Femur (tissue), 1 donor: ENCODE results near the gene TMEM120B.
A peak's percentile ranks its signal among the peaks of the same experiment; 100 is the strongest.
"Not testable (repeated sequence)": the region's sequence is repeated elsewhere in the genome, so short reads cannot be mapped to it uniquely, and the experiment has no call there.

Experiments
- DNase-seq: peaks from one replicate; pipeline ENCODE4 v3.0.0-alpha.2; 2017

Gene TMEM120B

GRCh38 chr12:121776190-121777098 is 63.9 kb downstream of the TMEM120B start:
- DNase-seq = peak; percentile 75

GRCh38 chr12:121778567-121779421 is 66.2 kb downstream of the TMEM120B start:
- DNase-seq = no peak

DNA sequence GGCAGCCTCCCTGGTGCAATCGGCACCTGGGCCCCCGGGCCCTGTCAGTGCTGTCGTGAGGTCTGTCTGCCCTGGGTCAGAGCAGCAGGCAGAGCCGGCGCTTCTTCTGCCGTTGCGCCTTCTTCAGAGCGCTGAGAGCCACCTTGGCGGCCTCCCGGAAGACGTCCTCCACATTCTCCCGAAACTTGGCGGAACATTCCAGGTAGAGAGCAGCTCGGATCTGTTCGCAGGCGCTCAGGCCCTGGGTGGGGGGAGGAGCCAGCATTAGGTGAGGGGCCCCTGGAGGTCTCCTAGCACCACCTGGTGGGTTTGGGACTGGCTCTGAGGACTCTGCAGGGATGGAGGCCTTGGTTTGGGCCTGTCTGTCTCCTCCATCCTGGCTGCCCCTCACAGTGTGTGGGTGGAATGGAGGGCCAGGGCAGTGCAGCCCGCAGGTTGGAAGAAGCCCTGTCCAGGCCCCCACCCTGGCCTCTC is 66.9 kb downstream of the TMEM120B start:
- DNase-seq = no peak

DNA sequence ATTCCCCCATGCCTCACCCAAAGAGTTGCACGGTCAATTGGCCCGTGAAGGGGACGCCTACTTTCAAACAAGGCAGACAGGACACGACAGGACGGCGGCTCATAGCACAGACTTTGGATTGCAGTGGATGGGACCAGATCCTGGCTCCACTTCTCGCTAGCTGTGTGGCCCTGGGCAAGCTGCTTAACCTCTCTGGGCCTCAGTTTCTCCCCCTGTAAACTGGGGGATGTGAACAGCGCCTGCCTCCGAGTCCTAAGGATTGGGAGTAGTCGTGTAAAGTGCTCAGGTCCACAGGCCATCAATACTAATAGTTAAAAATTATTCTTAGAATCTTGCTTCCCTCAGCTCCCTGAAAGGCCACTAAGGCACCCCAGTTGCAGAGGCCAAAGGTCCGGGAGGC is 67.9 kb downstream of the TMEM120B start:
- DNase-seq = no peak

- DNase-seq = peak; percentile 58
Observed at GRCh38 chr12:121781484-121781997, 69.0 kb downstream of the TMEM120B start.

- DNase-seq = no peak
Observed at GRCh38 chr12:121781998-121782979, 69.7 kb downstream of the TMEM120B start.

GRCh38 chr12:121783766-121784165 is 71.2 kb downstream of the TMEM120B start:
- DNase-seq = no peak

DNA sequence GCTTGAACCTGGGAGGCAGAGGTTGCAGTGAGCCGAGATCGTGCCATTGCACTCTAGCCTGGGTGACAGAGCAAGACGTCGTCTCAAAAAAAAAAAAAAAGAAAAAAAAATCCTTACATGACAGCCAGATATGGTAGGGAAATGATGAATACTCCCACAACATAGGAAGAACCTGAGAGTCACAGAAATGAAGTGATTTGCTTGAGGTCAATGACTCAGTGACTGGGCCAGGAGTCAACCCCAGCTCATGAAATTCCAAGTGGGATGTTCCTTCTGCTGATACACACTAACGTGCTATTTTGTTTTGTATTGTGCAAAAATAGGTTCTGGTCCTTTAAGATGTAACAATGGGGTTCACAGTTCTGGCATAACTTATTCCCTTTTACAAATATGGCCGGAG is 71.9 kb downstream of the TMEM120B start:
- DNase-seq = no peak

DNA sequence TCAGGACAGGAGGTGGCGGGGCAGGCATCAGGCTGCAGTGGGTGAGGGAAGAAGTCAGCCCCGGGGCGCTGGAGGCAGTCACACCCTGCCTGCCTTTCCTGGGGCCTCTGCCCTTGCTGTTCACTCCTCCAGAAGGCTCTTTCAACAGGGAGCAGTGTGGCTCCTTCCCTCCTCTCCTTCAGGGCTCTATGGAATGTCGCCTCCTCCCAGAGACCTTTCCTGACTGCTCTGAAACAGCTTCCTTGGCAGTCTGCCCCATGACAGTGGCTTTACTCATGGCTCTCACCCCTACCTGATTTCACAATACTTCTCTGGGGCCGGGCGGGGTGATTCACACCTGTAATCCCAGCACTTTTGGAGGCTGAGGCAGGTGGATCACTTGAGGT is 73.9 kb downstream of the TMEM120B start:
- no peak for DNase-seq

- peak; percentile 13 for DNase-seq
Observed at GRCh38 chr12:121787063-121788025, 74.8 kb downstream of the TMEM120B start.

- no peak for DNase-seq
Observed at GRCh38 chr12:121788176-121788818, 75.7 kb downstream of the TMEM120B start.

DNA sequence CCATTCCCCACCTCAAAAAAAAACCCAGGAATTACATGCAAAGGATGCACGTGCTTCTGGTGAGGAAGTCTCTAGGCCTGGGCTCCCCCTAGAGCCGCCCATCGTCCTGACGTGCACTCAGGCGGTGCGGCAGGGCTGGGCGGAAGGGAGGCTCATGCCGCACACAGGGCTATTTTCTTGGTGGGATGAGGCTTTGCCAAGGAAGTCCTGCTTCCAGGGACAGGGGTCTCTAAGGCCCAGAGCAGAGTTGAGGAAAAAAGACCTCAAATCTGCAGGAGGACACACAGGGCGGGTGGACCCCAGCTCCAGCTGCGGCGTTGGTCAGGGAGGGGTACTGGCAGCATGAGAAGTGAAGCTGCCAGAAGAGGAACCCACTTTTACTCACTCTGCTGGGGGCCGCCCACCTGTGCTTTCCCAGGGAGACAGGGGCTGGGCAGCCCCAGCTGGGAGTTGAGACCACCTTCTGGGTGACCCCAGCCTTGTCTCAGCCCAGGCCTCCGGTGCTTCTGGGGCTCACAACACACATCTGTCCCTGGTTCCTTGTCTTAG is 76.8 kb downstream of the TMEM120B start:
- DNase-seq = peak; percentile 44

DNA sequence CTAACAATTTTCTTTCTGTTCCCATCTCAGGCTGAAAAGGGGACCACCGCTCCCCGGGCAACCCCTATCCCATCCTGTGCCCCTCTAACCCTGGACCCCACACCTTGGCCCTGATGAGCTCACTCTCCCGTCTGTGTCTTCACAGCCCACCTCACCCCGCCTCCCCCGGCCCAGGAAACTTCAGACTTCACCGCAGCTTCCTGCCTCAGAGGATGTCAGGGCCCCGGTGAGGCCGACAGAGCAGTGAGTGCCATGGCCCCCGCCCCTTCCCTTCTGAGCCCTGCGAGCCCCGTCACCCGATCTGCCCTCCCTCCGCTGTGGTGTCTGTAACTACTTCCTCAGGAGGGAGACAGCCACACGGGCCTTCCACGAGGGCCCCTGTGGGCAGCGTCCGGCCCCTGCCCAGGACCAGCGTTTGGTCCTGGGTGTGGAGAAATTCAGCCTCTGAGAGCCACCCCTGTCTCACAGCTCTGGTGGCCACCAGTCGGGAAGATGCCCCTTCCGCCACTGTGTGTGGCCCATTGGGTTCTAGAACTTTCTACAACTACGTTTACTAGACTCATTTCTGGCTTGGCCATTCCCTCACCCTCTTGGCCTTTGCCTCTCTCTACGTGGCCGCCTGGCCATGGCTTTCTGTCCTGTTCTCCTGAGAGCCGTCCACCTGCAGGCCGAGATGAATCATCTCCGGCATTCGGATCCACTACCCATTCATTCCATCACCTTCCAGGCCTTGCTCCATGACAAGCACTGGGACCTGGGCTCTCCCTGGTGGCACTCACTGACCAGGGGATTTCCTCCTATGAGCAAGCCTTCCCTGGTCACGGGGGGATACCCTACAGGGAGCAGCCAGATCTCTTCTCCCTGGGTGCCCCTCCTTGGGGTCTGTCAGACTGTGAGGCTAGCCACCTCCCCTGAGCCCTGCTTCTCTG is 77.5 kb downstream of the TMEM120B start:
- DNase-seq = peak; percentile 84

- not testable (repeated sequence) for DNase-seq
Observed at GRCh38 chr12:121790785-121791184, 78.2 kb downstream of the TMEM120B start.

DNA sequence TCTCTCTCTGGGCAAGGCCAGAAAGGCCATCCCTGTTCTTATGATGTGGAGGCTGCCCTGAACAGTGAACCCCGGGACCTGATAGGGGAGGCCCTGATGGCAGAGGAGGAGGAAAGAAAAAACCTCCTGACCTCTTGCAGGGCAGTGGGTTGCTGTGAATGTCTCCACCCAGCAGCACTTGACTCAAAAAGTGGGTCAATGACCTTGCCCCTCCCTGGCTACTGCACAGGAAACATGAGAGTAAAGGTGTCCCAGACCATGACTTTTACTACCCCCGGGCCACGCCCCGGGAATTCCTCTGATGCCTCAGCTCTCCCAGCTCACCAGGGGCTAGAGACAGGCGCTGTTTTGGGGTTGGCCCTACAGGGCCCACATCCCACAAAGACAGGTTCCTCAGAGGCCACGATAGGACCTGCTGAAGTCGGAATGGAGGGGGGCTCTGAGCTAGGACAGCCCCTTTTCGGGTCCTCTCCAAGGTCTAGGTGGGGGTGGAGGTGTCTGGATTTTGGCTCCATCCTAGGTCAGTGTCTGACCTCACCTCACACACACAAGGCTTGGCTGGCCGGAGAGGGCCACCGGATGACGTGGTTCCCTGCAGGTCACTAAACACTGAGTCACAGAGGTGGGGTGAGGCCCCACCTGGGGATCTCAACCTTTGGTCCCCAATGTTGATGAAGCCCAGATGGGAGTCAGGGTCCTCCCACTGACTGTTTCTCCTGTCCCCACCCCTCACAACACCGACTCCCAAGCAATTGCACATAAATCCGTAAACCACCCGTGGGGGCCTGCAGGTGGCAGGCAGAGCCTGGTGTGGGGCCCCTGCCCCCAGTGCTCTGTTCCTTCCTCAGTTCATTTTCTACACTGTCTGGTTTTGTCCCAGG is 79.4 kb downstream of the TMEM120B start:
- DNase-seq = peak; percentile 25

DNA sequence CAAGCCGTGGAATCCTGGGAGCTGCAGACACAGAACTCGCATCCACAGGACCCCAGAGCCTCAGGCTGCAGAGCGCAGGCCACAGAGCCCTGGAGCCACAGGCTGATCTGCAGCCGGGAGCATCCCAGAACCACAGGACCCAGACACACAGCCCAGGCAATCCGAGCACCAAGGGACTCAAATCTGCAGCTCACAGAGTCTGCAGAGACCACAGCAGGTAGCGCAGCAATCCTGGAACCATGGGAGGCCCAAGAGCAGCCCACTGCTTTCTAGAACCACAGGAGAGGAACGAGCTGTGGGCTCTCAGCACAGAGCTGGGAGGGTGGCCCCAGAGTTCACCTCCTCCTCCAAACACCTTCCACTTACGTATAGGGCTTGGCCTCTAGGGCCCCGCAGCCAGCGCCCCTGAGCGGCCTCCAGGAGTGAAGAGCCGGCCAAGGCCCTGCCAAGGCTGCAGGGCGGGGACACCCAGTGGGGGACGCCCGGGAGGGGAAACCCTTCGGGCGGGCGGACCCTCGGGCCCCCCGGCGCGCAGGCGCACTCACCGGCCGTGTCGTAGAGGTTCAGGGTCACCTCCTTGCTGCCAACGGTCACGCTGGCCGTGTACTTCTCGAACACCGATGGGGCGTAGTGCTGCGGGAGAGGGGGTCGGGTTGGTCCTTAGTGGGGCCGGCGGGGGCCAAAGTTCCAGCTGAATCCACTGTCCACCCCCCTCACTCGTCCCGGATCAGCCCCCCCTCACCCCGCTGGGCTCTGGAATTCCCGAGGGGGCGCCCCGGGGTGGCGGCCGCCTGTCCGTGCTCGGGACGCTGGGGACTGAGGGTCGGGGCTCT is 80.3 kb downstream of the TMEM120B start:
- DNase-seq = peak; percentile 55

GRCh38 chr12:121793440-121793837 is 80.9 kb downstream of the TMEM120B start, which contains the start of gene RHOF:
RHOF (minus strand) TSS chr12:121793688; CDS start chr12:121793633, 55 bp downstream.
- no peak for DNase-seq
